Upper lobe of right lung (tissue), 1 donor: ENCODE results near the gene ADAMTS16. TPM values are rescaled to one million over a fixed set of nuclear protein-coding genes. Genes with fewer than 3 reads are reported as not detected.

ENCODE experiments used
- ATAC-seq: fragments of 200-7000 bp; cut with Tn5 transposase; one replicate; pipeline ENCODE4 v1.9.1; 2020; ENCODE audit warnings: mild to moderate bottlenecking, moderate library complexity
- DNase-seq: peaks from one replicate; pipeline ENCODE4 v3.0.0-alpha.2; 2020
- H3K27ac ChIP-seq: fragments of 200-600 bp; one replicate; pipeline ENCODE4 v1.8.0; 2022
- H3K27me3 ChIP-seq: fragments of 200-600 bp; one replicate; pipeline ENCODE4 v1.8.0; 2022; ENCODE audit warnings: mild to moderate bottlenecking
- H3K36me3 ChIP-seq: fragments of 200-600 bp; one replicate; pipeline ENCODE4 v1.8.0; 2022
- H3K4me1 ChIP-seq: fragments of 200-600 bp; one replicate; pipeline ENCODE4 v1.8.0; 2022
- H3K4me3 ChIP-seq: fragments of 200-600 bp; one replicate; pipeline ENCODE4 v1.8.0; 2022; ENCODE audit warnings: mild to moderate bottlenecking
- H3K9me3 ChIP-seq: fragments of 200-600 bp; one replicate; pipeline ENCODE4 v1.8.0; 2022
- intact Hi-C: fragments of 100-400 bp; cut with DNase I; formaldehyde crosslinking; loops from one replicate; pipeline ENCODE4 v1.11.0; 2022
- total RNA-seq: library from RNA; stranded (reverse); fragmentation: NEBNext Ultra II Directional; extraction: Animal tissue kit (Norgen Biotek cat#: 25700); gene quantifications from one replicate; pipeline ENCODE4 v1.2.1, GENCODE V29; 2021
- TF ChIP-seq, protein P1 (sequence below): fragments of 200-600 bp; IDR thresholded peaks from one replicate; pipeline ENCODE4 v1.8.0; 2022; ENCODE audit warnings: antibody characterized with exemption
- donor health status: DM: no; HTN: yes; CAD: no; lungs with severe emphysema.

ADAMTS16 gene
- total RNA-seq, 1 donor from 2014 or later, result 0.26 TPM

DNA sequence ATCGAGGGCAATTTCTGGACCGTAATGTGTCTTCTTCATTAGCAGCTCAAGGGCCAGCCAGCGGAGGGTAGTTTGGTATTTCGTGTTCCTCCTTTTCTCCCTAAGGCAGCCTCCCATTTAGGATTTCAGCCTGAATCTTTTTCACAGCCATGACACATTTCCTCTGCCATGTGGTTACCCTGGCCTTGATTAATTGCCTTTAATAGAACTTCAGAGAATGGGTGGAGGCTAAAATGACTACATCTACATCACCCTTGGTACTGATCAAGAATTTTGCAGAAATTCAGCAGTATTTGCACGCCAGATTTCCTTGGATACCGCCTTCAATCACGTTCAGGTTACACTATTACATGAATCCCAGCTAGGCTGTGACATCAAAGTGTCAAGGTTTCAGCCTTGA, 58.0 kb downstream of the ADAMTS16 start:
- H3K4me1 ChIP-seq, result no peaks in the 10 kb centered on the region
- no peaks in the 10 kb centered on the region for H3K27me3 ChIP-seq
- ATAC-seq (no peak), DNase-seq (no peak)
- H3K36me3 ChIP-seq, result no peaks in the 10 kb centered on the region
- TF ChIP-seq, protein P1, sequence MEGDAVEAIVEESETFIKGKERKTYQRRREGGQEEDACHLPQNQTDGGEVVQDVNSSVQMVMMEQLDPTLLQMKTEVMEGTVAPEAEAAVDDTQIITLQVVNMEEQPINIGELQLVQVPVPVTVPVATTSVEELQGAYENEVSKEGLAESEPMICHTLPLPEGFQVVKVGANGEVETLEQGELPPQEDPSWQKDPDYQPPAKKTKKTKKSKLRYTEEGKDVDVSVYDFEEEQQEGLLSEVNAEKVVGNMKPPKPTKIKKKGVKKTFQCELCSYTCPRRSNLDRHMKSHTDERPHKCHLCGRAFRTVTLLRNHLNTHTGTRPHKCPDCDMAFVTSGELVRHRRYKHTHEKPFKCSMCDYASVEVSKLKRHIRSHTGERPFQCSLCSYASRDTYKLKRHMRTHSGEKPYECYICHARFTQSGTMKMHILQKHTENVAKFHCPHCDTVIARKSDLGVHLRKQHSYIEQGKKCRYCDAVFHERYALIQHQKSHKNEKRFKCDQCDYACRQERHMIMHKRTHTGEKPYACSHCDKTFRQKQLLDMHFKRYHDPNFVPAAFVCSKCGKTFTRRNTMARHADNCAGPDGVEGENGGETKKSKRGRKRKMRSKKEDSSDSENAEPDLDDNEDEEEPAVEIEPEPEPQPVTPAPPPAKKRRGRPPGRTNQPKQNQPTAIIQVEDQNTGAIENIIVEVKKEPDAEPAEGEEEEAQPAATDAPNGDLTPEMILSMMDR, result no peak
- intact Hi-C loops, result no loop called here
- no peaks in the 10 kb centered on the region for H3K9me3 ChIP-seq
- H3K27ac ChIP-seq, result no peak overlapping the region
- H3K4me3 ChIP-seq, result no peak overlapping the region

DNA sequence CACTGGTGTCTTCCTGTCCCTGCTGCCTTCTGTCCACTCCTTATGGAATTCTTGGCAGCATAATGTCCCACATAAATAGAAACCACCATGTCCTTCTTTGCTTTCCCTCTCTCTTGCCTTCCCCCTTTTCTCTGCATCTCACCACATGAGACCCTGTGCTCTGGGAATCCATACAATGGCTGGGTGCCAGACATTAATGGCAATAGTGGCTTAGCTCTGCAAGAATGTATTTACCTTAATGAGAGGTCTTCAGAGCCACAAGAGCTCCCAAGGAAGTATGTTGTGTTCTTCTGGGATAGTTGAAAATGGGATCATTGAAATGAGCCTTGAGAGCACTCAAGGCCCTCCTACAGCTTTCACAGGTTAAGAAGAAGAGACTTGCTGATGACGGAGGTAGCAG, 58.7 kb downstream of the ADAMTS16 start:
- no peaks in the 10 kb centered on the region for H3K9me3 ChIP-seq
- H3K27me3 ChIP-seq, result no peaks in the 10 kb centered on the region
- no peaks in the 10 kb centered on the region for H3K4me1 ChIP-seq
- no peak for ATAC-seq
- intact Hi-C loops, result no loop called here
- no peaks in the 10 kb centered on the region for H3K36me3 ChIP-seq
- TF ChIP-seq, protein P1, result no peak
- H3K4me3 ChIP-seq, result no peak overlapping the region
- no peak overlapping the region for H3K27ac ChIP-seq
- DNase-seq, result no peak

DNA sequence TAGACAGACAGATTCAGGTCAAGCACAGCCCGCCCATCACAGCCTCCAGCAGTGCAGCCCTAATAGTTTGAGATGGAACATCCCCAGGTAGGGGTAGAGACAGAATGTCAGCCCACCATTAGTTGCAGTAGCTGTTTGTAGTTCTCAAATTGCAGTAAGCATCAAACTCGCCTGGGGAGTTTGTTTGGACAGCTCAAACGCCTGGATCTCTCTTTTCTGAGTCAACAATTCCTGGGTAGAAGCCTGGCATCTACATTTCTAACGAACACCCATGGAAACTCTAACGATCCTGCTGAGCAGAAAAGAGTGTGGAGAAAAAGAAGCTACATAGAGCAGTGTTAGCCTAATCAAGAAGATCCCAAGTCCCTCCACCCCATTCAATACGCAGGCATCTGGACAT, 59.4 kb downstream of the ADAMTS16 start:
- Histone ChIP-seq H3K9me3 (no peaks in the 10 kb centered on the region), H3K4me3 (no peak overlapping the region), H3K27me3 (no peaks in the 10 kb centered on the region), H3K36me3 (no peaks in the 10 kb centered on the region), H3K4me1 (no peaks in the 10 kb centered on the region), H3K27ac (no peak overlapping the region)
- TF ChIP-seq, protein P1, result no peak
- ATAC-seq, result no peak
- intact Hi-C loops, result no loop called here
- DNase-seq, result no peak

DNA sequence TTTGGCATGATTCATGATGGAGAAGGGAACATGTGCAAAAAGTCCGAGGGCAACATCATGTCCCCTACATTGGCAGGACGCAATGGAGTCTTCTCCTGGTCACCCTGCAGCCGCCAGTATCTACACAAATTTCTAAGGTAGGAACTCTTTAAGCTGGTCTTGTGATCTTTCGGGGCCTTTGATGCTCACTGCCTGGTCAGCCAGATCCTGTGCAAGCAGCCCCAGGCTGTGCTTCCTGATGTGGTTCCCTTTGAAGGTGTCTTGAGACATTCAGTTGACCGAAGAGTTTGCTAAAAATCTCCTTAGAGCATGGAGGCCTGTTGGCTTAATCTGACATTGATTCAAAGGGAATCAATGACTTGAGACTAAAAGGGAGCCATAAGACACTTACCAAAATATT, 60.0 kb downstream of the ADAMTS16 start:
- H3K4me1 ChIP-seq, result no peaks in the 10 kb centered on the region
- no peaks in the 10 kb centered on the region for H3K27me3 ChIP-seq
- intact Hi-C loops, result no loop called here
- H3K4me3 ChIP-seq, result no peak overlapping the region
- ATAC-seq (no peak), DNase-seq (no peak)
- no peak overlapping the region for H3K27ac ChIP-seq
- no peaks in the 10 kb centered on the region for H3K36me3 ChIP-seq
- TF ChIP-seq, protein P1, result no peak
- H3K9me3 ChIP-seq, result no peaks in the 10 kb centered on the region

DNA sequence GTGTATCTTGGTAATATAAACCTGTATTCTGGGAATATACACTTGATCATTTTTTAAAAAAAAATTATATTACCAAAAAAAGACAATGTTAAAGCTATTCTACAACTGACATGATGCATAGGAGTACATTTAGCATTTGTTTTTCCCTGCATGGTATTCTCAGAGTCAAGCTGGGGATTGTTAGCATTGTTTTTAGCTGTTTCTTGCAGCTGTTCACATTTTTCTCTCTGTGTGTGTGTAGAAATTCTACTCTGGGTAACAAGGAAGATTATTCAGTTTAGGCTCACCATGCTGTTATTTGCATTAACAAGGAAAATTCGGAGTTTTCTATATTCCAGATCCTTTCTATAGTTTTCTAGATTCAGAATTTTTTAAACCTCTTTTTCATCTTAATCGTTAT, 62.2 kb downstream of the ADAMTS16 start:
- H3K27me3 ChIP-seq, result no peaks in the 10 kb centered on the region
- no peaks in the 10 kb centered on the region for H3K36me3 ChIP-seq
- ATAC-seq, result no peak
- TF ChIP-seq, protein P1, result no peak
- H3K4me1 ChIP-seq, result no peaks in the 10 kb centered on the region
- H3K27ac ChIP-seq, result no peak overlapping the region
- DNase-seq, result no peak
- H3K9me3 ChIP-seq, result no peaks in the 10 kb centered on the region
- intact Hi-C loops, result no loop called here
- H3K4me3 ChIP-seq, result no peak overlapping the region

DNA sequence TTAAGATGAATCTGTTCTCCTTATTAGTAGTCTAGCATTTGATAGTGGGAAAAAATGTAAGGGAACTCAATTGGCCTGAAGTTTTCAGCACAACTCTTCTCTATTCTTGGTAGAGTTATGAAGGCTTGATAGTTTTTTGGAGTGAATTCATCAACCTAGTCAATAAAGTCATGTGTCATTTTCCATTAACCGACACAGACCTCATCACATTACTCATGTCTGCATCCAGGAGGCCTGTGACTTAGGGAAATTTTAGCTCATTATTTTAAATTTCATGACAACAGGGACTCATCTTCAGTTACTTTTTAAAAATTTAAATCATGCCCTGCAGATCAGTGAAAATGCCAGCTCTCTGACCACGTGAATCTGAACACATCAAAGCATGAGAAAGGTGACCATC, 63.3 kb downstream of the ADAMTS16 start:
- intact Hi-C loops, result no loop called here
- TF ChIP-seq, protein P1, result no peak
- no peaks in the 10 kb centered on the region for H3K36me3 ChIP-seq
- DNase-seq (no peak), ATAC-seq (no peak)
- no peaks in the 10 kb centered on the region for H3K9me3 ChIP-seq
- H3K27me3 ChIP-seq, result no peaks in the 10 kb centered on the region
- no peak overlapping the region for H3K27ac ChIP-seq
- H3K4me1 ChIP-seq, result no peaks in the 10 kb centered on the region
- H3K4me3 ChIP-seq, result no peak overlapping the region
